GM19351 (cell line): ENCODE data around the gene BRCA2.

ENCODE experiments used
- ATAC-seq: cut with Tn5 transposase; IDR thresholded peaks from one replicate; pipeline ENCODE4 v1.9.1; 2021; ENCODE audit warnings: mild to moderate bottlenecking, moderate library complexity; ENCODE audit not compliant: unreplicated experiment

The BRCA2 gene

DNA sequence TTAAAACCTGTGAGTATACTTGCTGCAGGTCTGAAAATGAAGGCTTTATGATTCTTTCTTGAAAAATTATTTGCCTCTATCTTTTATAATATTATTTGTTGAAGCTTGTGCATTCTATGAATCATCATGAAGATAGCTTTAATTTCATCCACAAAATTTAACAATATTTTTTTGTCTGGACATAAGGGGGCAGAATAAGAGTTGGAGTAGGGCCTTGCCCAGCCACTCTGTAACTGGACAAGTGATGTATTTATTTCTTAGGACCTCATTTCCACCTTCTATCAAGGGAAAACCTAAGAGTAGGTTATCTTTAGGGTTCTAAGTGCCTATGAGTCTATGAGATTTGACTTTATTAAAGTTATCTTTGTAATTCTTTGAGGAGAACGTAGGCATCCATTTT is 62.7 kb downstream of the BRCA2 start:
- no peak for ATAC-seq

DNA sequence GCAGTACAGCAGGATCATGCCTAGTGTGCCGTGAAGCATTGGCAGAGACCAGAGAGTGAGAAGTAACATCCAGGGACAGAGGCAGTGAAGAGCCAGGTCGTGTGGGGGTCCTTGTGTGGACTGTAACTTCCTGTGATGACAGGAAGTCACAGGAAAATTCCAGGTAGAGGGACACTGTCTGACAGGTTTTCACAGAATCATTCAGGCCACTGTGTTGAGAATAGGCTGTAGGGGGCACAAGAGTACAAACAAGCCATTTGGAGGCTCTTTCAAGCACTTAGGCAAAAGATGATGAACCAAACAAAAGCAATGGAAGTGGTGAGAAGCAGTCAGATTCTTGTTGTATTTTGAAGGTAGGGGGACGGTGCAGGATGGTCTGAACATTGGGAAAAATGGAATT is 66.2 kb downstream of the BRCA2 start:
- ATAC-seq: no peak

DNA sequence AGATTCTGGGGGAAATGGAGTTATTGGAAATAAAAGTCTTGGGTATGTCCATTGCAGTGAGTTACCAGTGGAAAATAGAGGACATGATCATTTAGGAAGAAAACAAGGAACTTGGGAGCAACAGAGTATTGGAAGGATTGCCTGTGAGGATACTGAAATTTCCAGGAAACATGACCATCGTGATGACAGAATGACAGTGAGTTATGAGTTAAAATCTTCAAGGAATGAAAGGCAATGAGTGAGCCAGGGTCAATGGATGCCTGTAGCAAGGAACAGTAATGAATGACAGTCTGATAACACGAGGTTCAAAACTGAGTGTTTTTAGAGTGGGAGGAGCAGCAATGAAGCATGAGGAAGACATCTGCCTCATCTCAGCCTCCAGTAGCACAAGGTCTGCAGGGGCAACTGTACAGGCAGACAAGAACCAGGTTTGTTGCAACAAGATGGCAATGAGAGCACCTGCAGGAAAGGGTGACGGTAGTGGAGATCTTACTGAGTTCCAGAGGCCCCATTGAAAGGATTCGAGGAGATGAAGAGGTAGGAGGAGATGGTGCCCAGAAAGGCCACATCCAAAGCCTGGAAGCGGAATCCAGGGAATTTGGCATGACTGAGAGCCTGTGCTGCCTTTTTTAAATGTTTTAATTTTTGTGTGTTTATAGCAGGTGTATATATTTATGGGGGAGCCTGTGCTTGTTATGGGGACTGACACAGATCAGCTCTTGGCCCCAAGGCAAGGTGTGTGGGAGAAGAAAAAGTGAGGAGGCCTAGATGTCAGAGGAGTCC is 68.7 kb downstream of the BRCA2 start:
- ATAC-seq: no peak

DNA sequence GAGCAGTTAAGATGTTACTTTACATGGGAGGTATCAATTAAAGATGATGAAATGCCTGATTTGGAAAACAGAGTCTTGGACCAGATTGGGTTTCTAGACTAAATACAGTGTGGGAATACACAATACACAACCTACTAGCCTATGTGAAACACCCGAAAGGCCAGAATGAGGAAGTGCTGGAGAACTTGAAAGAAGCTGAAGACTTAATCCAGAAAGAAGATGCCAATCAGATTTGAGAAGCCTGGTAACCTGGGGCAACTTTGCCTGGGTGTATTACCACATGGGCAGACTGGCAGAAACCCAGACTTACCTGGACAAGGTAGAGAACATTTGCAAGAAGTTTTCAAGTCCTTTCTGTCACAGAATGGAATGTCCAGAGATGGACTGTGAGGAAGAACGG is 69.4 kb downstream of the BRCA2 start:
- ATAC-seq: no peak

DNA sequence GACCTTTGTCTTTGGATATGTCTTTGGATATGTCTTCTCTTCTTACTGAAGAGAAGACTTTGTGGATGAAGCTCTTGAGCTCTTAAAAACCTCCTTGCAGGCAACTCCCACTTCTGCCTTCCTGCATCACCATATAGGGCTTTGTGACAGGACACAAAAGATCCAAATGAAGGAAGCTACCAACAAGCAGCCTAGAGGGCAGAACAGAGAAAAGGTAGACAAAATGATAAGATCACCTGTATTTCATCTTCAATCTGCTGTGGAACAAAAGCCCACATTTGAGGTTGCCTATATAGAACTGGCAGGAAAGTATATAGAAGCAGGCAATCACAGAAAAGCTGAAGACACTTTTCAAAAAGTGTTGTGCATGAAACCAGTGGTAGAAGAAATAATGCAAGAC is 70.1 kb downstream of the BRCA2 start:
- ATAC-seq: no peak

DNA sequence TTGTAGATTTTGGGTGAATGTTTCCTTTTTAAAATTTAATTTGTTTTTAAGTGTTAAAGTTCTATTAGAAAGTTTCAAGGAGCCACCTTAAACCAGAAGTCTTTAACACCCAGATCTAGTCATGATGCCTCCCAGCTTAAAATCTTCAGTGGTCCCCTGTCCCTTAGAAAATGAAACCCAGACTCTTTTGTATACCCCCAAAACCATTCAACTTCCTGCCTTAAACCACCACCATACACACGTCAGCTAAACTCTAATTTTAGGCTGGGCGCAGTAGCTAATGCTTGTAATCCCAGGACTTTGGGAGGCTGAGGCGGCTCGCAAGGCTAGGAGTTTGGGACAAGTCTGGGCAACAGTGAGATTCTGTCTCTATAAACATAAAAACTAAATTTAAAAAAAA is 74.7 kb downstream of the BRCA2 start:
- ATAC-seq: no peak

DNA sequence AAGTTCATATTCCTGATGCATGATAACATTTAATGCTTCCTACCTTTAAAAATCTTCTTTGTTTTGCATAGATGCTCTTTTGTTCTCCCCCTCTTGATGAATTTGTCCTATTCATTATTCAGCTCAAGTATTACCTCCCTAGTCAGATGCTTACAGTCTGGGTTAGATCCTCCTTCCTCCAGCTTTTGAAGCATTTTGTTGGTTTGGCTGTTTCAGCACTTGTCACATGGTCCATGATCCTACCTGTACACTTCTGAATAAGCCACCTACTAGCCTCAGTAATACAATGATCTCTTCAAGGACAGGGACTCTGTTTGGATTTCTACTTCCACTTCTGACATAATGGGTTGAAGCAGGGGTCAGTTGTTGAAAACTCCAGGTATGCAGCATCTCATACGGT is 75.2 kb downstream of the BRCA2 start:
- ATAC-seq: no peak

DNA sequence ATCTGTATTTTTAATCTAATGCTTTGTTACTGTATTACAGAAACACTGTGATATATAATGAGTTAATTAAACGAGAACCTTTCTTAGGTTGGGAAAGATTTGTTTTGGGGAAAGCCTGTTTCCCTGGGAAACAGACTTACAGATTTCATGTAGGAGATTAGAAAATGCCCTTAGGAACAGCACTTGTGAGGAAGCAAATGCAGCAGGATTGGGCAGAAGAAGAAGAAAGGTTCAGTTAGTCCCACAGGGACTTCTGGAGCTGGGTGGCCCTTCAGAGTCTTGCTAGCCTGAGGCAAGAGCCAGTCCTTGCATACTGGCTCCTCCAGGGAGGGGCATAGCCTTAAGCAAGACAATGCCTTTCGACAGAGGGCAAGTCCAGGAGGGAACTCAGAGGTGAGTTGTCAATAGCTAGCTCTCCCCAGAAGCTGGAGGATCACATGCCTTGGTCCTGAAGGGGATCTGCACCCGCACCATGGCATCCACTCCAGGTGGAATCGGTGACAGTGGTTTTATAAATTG is 75.9 kb downstream of the BRCA2 start:
- no peak for ATAC-seq

DNA sequence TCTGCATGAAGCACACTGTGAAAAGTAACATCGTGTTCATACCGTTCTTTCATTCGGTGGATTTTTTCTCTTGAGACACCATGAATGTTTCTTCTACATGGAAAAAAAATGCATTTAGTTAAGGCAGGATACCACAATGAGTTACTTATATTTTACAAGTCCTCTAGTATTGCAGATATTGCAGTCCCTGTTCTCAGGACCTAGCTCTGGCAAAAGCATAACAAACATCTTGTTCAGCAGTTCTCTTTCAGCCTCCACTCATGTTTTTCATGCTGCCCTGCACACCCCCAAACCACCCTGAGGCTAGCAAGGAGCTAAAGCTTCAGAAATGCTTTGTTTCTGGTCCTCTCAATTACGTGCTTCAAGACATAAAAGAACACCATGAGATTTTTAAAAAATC is 87.8 kb downstream of the BRCA2 start:
- no peak for ATAC-seq

DNA sequence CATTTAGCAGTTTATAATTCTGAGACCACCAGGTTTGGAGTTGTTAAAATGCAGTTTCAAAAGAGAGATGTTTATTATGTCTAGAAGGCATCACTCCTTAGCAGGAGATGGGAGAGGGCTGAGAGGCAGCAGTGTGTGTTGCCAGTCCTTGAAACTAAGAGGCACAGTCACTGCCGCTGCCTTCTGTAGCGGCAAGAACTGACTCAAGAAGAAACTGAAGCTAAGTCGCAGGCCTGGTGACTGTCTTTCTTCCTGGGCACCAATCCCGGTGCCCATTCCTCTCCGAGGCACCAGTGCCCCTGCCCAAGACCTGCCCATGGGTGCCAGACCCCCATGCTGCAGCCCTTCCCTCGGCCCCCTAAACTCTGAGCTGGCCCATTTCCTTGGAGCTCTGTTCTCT is 92.5 kb downstream of the BRCA2 start:
- peak; percentile 53 for ATAC-seq

DNA sequence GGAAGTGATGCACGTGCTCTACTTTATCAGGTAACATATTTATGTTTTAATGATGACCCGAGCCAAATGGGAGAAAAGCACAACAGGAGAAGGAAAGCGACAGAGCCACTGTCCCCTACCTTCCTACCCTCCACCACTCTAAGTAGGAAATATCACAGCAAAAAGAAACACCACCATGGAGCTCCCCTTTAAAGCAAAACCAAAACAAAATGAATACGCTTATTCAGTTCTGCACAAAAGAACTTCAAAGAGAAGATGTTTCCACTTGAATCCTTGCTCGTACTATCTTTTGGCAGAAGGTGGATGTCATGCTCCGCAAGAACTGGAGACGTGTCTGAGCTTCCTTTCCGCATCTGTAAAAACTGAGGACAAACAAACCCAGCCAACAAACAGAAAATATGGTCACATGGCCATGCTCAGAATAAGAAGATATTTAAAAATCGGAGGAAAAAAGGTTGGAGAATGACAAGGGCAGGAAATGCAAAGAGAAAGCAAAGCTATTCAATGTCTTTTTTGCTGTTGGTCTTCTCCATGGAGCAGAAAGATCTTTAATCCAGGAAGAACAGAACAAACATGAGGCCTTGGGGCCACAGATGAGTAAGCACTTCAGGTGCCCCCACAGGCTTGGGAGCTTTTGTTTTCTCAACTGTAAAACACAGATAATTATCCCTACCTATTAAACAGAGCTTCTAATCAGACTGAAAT is 93.1 kb downstream of the BRCA2 start:
- ATAC-seq: peak; percentile 16

DNA sequence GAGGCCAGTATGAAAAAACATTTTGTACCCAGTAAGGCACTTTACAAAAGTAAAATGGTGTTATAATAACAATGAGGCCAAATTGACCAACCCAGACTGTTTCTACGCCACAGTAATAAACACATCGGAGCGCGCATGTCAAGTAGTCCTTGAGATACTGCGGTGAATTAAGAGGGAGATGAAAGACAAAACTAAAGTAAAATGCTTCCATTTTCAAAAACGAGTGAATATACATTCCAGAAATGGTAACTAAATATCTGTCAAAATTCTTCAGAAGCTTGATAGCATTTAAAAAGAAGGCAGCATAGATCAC is 93.6 kb downstream of the BRCA2 start:
- no peak for ATAC-seq

DNA sequence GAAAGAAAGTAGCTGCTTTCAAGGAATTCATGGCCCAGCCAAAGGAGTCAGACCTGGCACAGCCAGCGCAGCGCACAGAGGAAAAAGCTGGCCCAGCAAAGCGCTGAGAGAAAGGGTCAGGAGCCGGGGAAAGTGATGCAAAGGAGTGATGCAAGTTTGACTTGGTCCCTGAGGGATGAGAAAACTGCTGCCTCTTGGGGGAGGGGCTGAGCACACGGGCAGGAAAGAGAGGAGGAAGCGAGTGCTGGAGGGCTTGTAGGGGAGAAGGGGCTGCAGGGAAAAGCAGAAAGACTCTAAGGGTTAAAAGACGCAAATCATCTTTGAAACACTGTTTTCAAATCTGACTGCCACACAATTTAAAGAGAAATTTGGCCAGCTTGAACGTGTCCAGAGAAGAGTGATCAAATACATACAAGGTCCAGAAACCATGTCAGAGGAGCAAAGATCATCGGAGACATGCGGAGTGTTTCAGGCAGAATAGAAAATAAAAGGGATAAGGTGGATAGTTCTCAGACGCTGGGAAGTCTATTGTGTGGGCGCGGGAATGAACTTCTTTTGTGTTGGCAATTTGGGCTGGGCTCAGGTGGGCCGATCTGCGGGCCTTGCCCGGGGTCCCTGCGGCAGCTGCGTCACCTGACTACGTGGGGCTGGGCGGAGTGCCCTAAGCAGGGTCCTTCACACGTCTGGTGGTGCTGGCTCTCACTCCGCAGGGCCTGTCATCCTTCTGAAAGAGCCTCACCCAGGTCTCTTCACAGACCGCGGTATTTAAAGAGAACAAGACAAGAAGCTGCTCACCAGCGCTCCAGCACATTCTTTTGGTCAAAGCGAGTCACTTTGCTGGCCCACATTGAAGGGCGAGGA is 94.5 kb downstream of the BRCA2 start:
- no peak for ATAC-seq

DNA sequence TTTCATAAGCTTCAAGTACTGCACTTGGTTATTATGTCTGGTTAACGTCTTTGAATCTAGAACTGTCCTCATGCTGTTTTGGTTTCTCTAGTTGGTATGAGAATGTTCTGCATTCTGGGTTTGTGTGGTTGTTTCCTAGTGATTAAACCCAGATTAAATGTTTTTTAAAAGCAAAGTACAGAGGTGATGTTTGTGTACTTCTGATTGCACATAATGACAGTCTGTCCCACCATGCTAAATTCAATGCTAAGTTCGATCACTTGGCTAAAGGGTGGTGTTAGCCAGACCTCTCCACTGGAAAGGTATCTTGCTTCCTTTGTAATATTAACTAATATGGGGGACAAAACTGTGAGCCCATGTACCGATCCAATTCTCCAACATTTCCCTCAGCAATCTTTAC is 98.0 kb downstream of the BRCA2 start:
- no peak for ATAC-seq

DNA sequence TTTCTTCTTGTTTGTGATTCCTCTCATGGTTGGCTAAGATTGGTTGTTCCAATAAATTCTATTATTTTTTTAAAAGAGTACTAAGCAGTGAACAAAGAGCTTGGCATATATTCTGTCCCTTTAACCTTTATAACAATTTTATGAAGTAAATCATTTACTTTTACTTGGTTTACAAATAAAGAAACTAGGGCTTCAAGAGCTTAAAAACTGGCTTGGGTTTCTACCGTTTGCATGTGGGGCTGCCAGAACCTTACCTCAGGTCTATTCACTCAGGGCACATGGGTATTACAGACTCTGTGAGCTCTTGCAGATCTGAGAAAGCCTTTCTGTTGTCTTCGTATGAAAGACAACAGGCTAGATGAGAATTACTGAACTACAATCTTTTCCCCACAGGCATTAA is 99.3 kb downstream of the BRCA2 start:
- ATAC-seq: no peak

DNA sequence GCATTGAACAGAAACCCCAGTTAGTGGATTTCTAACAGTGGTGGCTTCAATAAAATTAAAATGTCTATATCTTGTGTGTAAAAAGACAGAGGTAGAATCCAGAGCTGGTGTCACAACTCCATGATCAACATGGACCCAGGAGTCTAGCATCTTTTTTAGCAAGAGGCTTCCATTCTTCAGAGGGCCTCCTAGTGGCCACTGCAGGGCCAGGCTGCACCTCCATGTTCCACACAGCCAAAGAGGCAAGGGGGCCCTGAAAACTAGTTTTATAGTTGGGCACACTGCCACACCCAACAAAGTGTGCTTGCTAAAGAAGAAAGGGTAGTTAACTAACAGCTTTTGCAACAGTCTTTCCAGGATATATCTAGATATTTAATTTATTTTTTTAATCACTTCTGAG is 99.7 kb downstream of the BRCA2 start:
- ATAC-seq: no peak

DNA sequence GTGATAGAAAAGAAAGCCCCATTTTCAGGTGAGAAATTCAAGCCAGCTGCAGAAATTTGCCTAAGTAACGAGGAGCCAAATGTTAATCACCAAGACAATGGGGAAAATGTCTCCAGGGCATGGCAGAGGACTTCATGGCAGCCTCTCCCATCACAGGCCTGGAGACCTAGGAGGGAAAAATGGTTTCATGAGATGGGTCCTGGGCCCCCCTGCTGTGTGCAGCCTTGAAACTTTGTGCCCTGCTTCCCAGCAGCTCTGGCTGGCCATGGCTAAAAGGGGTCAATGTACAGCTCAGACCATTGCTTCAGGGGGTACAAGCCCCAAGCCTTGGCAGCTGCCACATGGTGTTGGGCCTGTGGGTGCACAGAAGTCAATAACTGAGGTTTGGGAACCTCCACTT is 102.7 kb downstream of the BRCA2 start:
- no peak for ATAC-seq

DNA sequence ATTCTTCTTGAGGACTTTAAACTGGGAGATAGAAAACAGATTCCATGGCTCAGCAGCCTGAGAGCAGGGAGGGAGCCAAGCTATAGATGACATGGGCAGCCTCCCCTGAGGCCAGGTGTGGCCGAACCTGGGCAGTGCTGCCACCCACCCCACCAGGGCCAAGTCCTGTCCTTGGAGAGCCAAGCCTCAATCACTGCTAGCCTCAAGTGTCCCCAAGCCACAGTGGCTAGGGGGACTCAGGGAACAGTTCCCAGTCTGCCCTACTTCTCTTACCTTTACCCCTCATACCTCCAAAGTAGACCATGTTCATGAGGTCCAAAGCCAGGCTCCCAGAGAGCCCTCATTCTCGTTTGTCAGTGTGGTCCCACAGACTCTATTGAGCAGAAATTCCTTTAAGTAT is 104.6 kb downstream of the BRCA2 start:
- no peak for ATAC-seq

DNA sequence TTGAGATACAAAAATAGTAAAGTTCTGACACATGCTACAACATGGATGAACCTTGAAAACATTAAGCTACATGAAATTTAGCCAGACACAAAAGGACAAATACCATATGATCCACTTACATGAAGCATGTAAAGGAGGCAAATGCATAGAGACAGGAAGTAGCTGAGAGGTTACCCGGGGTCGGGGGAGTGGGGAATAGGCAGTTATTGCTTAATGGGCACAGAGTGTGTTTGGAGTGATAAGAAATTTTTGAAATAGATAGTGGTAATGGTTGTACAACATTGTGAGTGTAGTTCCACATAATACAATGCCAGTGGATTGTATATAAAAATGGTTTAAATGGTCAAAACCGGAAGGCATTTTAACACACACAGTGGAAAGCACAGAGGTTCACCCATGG is 108.3 kb downstream of the BRCA2 start:
- no peak for ATAC-seq

DNA sequence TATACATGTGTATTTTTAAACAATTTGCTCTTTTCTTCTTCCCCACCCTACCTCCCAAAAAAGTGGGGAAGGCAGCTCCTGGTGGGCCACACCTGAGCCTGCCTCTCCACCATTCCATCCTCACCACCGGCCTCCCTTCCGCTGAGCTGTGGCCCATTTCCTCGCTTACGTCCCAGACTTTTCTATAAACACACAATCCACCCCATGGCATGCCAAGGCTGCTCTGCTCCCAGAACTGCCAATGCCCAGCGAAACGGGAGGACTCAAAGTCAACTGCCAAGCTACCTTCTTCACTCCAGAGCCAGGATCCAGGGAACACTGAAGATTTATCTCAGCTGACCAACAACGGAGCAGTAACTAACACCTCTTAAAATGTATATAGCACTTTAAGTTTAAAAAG is 109.8 kb downstream of the BRCA2 start:
- ATAC-seq: no peak

DNA sequence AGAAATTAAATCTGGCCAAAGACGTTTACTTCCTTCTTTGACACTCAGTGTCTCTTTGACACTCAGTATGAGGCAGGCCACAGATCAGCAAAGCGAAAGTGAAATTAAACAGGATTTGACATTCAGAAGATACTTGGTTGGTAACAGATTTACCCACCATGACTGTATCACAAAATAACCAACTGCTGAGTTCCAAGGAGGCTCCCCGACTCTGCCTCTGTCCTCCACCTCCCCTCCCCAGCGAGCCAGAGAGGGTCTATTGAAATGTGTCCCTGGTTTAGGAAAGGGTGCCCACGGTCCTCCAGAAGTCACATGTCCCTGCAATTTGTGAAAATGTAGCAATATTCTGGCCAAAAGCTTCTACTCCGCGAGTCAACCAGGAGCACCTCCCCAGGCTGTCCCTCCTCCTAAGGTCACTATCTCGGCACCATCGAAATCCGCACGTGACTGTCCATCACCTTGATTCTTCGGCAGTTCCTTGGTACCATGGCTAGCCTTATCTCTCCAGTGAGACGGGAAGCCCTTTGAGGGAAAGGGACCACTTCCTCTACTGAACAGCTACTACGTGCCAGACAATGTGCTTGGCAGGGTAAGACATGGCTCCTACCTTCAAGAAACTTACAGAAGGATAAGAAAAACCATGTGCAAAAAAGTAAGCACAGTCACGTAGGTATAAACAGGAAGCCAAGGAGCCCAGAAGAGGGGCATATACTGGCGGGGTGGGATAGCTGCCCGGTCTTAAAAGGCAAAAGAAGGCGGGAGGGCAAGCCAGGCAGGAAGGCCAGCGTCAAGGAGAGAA is 111.1 kb downstream of the BRCA2 start:
- peak; percentile 39 for ATAC-seq
